GM19438 (cell line): ENCODE measurements around the gene QRFP.

Experiments
- ATAC-seq: cut with Tn5 transposase; IDR thresholded peaks from one replicate; pipeline ENCODE4 v1.9.1; 2021; ENCODE audit warnings: low read depth; ENCODE audit not compliant: unreplicated experiment

The QRFP gene

DNA sequence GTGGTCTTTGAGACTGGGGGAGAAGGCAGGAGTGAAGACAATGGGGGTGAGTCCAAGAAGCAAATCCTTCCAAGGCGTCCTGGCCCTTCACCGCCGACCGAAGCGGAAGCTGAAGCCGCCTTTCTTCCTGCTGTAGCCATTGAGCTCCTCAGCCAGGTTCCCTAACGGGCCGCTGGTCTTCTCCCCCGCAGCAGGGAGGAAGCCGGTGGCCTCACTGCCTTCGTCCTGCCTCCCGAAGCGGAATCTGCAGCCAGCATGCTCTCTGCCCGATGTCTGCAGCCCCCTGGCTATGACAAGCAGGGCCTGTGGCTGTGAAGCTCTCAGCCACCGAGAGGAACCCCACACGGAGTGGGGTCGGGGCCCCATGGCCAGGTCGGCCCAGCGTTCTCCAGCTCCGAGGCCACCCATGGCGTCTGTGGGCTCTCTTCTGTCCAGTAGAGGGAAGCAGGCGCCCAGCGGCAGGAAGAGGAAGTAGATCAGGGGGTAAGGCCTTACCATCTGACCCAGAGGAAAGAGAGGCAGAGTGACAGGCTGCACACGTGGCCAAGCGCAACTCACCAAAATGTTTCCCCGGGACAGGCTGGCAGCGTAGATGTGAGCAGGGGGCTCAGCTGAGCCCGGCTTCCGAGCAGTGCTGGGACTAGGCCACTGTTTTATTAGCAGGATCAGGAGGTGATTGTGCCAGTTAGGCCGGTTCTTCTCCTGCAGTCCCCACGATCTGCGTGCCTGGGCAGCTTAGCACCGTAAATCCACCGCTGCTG is 3.1 kb downstream of the QRFP start:
- no peak for ATAC-seq

DNA sequence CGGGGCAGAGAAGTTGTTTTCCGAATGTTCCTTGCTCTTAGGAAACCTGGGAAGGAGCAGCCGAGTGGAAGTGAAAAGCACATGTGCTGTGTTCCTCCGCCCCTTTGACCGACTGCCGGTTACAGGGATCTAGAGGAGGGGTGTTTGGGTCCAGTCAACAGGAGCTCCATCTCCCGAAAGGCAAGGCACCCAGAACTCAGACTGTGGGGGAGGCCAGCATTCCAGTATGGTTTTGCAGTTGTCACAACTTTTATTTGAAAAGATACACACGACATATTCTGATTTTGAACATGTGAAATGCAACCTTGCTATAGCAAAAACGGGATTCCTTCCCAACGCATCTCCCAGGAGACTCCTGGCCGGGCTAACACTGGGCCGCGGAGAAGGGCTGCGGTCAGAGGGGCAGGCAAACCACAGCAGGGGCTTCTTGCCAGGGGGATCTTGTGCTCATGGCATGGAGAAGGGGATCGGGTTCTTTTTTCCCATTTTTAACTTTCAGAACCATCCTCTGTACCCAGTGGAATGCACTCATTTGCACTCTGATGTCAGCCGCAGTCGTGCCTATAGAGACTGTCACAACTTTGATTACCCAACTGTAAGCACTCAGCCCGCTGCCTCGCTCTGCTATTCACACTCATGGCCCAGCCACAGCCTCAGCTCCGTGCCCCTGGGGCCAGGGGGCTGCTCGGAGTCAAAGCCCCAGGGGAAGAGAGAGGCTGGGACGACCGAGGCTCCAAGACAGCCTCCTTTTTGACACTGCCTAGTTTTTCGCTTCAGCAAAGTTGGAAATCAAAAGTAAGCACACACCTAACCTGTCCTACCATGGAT is 3.9 kb downstream of the QRFP start:
- no peak for ATAC-seq

DNA sequence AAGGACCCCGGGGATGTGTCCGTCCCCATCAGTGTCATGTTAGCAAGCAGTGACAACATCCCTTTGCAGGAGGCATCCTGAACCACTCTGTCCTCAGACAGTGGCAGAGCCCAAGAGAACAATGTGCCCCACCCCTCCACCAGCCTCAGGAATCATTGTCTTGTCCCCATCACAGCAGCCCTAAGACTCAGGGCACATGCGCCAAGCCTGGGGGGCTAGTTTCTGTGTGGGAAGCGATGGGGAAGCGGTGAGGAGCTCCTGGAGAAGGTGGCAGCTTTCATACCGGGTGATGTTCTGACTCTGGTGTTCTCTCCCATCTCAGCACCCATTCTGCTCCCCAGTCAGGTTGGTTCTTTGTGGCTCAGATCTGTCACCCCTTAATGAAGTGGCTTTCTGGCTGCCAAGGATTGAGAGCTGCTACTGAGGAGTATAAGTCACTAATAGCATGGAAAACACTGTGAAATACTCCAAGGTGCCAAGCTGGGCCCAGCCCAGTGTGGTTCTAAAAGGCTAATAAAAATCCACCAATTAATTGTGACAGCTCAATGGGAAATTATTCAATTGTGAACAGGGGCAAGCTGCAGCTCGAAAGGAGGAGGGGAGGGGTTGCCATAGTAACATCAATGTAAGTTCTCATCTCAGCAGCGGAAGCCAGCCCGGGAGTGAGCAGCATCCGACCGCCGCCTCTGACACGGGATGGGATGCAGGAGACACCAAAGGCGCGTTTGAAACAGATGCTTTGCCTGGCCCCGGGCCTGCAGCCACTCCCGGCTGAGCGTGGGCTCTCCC is 4.7 kb downstream of the QRFP start:
- ATAC-seq, result no peak

DNA sequence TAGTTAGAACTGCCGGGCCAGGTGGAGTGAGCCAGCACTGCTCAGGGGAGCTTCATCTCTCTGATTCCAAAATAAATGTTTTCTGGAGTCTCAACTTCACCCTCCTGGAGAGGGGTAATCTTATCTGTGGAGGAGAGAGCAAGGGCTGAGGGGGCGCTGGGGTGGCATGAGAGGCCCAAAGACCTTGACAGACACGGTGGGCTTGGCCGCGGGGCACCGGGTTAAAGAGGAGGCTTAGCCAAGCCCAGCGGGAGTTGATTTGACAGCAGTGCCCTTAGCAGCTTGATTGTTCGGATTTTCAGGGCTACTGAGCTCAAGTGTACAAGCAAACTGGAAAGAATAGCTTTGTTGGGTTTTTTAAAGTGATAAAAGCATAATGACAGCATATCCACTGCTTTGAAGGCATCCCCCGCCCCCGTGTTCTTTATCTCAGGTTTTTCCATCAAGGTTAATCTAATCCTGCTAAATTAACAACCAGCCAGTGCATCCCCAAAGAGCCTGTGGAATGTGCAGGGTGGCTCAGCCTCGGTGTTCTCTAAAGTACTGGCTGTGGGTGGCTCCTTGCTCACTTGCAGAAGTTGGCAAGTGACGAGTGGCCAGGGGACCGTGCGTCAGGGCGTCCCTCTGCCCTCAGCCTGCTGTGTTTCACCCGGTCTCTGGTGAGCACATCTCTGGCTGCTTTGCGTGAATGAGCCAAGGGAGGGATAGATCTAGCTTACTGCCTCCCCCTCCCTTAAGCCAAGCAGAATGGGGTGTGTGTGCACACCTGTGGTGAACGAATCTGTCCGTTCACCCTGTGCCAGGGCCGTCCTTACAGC is 5.5 kb downstream of the QRFP start:
- ATAC-seq, result no peak

DNA sequence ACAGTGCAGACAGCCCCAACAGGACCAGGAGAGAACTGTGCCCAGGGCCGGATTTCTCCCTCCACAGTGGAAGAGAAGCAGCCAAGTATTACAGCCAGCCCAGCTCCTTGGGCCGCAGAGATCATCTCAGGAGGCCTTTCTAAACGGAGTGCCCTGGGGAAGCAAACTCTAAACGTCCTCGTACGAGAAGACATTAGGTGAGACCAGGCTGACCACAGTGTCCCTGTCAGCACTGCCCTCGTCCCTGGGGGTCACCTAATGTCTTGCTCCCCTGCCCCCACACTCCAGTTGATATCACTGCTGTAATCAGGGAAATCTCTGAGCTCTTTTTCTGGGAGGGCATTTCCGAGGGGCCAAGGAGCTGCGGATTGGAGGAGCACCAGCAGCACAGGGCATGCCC is 6.5 kb downstream of the QRFP start:
- no peak for ATAC-seq

DNA sequence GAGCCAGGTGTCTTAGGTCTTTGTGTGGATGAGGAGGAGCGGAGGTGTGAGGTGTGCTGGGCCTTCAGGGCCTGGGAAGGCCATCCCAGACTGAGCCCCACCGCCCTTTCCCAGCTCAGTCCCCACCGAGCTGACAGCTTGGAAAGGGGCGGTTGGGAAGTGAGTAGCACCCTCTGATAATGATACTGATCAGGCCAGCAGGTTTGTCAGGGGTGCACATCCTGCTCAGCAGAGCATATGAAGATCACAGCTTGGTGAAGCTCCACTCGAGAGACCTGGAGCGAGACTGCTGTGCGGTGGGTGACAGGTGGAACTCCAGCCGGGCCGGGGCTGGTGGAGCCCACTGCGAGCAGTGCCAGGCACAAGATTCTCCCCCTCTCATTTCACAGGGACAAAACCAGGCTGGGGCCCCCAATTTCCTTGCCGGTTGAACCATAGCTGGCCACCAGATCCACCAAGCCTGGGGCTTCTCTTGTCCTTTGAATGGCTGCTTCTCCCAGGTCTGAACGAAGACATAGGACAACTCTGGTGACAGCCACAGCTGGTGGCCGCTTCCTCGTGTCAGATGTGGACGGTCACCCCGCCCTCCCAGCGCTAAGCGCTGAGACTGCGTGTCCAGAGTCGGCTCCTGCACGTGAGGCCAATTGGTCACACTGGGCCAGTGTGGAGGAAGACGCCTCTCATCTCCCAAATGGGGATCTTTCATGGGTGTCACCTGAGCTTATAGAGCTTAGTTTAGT is 8.3 kb downstream of the QRFP start:
- ATAC-seq, result no peak

DNA sequence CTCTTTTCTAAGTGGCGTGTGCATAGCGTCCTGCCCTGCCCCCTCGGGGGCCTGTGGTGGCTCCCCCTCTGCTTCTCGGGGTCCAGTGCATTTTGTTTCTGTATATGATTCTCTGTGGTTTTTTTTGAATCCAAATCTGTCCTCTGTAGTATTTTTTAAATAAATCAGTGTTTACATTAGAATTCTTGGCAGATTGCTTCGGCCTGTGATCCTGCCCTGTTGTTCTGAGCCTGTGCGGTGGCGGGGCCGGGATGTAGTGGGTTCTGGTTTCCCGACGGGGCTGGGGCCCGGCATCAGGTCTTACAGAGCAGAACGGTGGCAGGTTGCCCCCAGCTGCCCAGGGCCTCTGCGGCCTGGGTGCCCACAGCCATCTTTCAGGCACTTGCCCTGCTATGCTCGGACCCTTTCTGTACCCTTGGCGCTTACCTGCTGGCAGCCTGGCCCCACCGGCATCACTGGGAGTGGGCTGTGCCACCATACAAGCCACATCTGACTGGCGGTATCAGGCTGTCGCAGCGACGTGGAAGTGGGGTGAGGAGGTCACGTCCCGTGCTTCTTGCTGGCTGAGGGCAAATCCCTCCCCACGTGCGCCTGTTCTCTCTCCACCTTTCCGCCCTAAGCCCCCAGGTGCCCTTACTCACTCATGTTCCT is 9.0 kb downstream of the QRFP start:
- no peak for ATAC-seq

DNA sequence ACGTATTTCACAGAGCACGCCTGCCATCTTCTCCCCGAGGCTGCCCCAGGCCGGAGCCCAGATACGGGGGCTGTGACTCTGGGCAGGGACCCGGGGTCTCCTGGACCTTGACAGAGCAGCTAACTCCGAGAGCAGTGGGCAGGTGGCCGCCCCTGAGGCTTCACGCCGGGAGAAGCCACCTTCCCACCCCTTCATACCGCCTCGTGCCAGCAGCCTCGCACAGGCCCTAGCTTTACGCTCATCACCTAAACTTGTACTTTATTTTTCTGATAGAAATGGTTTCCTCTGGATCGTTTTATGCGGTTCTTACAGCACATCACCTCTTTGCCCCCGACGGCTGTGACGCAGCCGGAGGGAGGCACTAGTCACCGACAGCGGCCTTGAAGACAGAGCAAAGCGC is 9.6 kb downstream of the QRFP start:
- no peak for ATAC-seq

DNA sequence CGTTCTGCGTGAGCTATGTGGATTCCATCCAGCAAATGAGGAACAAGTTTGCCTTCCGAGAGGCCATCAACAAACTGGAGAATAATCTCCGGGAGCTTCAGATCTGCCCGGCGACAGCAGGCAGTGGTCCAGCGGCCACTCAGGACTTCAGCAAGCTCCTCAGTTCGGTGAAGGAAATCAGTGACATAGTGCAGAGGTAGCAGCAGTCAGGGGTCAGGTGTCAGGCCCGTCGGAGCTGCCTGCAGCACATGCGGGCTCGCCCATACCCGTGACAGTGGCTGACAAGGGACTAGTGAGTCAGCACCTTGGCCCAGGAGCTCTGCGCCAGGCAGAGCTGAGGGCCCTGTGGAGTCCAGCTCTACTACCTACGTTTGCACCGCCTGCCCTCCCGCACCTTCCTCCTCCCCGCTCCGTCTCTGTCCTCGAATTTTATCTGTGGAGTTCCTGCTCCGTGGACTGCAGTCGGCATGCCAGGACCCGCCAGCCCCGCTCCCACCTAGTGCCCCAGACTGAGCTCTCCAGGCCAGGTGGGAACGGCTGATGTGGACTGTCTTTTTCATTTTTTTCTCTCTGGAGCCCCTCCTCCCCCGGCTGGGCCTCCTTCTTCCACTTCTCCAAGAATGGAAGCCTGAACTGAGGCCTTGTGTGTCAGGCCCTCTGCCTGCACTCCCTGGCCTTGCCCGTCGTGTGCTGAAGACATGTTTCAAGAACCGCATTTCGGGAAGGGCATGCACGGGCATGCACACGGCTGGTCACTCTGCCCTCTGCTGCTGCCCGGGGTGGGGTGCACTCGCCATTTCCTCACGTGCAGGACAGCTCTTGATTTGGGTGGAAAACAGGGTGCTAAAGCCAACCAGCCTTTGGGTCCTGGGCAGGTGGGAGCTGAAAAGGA is 10.9 kb downstream of the QRFP start:
- ATAC-seq, result no peak

DNA sequence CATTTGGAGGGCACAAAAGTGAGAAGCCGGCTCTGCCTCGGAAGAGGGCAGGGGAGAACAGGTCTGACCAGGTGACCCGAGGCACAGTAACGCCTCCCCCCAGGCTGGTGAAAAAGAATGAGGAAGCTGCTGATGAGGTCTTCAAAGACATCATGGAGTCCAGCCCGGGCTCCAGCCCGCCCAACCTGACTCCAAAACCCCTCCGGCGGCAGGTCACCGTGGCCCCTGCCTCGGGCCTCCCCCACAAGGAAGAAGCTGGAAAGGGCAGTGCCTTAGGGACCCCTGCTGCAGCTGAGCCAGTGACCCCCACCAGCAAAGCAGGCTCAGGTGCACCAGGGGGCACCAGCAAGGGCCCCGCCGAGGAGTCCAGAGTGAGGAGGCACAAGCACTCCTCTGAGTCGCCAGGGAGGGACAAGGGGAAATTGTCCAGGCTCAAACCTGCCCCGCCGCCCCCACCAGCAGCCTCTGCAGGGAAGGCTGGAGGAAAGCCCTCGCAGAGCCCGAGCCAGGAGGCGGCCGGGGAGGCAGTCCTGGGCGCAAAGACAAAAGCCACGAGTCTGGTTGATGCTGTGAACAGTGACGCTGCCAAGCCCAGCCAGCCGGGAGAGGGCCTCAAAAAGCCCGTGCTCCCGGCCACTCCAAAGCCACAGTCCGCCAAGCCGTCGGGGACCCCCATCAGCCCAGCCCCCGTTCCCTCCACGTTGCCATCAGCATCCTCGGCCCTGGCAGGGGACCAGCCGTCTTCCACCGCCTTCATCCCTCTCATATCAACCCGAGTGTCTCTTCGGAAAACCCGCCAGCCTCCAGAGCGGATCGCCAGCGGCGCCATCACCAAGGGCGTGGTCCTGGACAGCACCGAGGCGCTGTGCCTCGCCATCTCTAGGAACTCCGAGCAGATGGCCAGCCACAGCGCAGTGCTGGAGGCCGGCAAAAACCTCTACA is 11.8 kb downstream of the QRFP start:
- no peak for ATAC-seq

DNA sequence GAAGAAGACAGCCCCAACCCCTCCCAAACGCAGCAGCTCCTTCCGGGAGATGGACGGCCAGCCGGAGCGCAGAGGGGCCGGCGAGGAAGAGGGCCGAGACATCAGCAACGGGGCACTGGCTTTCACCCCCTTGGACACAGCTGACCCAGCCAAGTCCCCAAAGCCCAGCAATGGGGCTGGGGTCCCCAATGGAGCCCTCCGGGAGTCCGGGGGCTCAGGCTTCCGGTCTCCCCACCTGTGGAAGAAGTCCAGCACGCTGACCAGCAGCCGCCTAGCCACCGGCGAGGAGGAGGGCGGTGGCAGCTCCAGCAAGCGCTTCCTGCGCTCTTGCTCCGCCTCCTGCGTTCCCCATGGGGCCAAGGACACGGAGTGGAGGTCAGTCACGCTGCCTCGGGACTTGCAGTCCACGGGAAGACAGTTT is 12.5 kb downstream of the QRFP start:
- no peak for ATAC-seq

DNA sequence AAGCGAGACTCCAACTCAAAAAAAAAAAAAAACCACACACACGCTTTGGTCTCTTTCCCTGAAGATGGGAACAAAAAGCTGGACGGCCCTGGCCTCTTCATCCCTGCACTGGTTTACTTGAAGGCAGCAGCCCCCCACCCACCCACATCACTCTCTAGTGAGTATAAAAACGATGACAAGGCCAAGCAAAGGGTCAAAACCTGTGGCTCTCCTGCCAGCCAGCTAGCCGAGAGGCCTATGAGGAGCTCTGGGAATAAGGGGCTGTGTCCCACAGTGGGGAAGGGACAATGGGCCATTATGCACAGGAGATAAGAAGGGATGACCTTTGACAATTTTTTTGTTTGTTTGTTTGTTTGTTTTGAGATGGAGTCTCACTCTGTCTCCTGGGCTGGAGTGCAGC is 13.1 kb downstream of the QRFP start:
- no peak for ATAC-seq

DNA sequence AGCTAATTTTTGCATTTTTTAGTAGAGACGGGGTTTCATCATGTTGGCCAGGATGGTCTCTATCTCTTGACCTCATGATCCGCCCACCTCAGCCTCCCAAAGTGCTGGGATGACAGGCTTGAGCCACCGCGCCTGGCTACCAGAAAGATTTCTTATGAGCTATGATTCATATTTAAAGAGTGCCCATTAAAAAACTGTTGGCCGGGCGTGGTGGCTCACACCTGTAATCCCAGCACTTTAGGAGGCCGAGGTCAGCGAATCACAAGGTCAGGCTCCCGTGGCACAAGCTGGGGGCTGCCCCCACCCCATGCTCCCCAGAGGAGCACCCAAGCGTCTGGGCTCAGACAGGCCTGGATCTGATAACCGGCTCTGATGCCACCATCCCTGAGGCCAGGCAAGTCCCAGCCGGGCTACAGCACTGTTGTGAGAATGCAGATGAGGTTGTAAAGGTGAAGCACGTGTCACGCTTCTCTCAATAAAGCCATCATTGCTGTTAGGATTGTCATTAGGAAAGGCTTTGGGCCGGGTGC is 13.9 kb downstream of the QRFP start:
- no peak for ATAC-seq

DNA sequence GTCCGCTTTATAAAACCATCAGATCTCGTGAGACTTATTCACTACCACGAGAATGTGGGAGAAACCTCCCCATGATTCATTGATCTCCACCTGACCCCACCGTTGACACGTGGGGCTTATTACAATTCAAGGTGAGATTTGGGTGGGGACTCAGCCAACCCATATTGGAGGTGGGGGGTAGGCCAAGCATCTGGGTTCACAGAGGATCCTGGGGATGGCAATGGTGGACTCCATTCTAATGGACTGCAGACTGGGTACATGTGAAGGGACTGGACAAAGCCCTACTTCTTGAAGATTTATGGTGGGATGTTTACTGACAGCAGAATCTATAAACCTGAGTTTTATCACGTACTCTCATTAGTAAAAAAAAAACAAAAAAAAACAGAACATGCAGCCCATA is 15.1 kb downstream of the QRFP start:
- no peak for ATAC-seq

DNA sequence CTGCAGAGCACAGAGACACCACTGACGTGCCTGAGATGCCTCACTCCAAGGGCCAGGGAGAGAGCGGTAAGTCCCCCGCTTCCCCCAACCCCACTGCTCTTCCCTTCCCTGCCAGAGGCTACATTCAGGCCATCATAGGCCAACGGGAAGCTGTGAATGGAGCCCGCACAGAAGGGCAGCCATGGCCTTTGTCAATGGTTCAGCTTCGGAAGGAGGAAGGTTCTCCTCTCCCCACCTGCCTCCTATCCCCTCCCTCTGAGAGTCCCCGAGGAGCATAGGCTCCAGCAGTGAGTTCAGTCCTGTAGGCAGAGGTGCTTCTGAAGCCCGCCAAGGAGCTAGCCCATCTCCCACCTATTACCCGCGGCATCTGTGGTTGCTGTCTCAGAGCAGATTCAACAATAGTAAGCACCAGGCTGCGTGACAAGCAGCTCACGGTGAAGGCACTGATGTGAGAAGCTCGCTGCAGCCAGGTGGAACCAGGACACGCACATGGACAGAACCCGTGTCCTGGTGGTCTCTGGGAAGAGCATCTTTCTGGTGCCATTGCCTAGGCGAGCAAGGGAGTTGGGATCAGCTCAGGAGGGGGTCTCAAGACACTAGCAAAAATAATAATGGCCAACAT is 15.9 kb downstream of the QRFP start:
- no peak for ATAC-seq

DNA sequence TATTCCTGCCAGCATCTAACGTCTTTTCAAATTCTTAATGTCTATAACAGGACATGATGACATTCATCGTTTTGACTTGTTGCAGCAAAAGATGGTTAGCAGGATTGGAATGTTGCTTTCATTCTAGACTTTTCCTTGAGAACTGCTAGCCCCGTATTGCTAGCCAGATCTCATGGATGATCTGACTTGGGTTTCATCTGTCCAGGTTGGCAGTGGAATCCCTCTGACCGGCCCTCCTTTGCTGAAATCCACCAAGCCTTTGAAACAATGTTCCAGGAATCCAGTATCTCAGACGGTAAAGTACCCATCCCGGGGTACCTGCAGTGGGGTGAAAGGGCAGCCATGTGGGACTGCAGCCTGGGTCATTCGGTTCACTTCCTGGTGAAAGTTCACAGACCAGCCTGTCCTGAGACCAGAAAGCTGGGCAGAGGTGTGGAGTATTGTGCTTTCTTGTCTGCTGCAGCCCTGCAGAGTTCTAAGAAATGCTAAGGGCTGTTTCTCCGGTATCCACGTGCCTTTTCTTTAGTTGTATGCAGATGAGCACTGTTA is 16.7 kb downstream of the QRFP start:
- no peak for ATAC-seq
